HG03135 (cell line): ENCODE data around the gene ALX3.
A peak's percentile ranks its signal among the peaks of the same experiment; 100 is the strongest.
"Not testable (repeated sequence)": the region's sequence is repeated elsewhere in the genome, so short reads cannot be mapped to it uniquely, and the experiment has no call there.

Experiments used
- ATAC-seq: cut with Tn5 transposase; IDR thresholded peaks from one replicate; pipeline ENCODE4 v1.9.1; 2021; ENCODE audit warnings: mild to moderate bottlenecking, moderate library complexity; ENCODE audit not compliant: unreplicated experiment

Gene ALX3

DNA sequence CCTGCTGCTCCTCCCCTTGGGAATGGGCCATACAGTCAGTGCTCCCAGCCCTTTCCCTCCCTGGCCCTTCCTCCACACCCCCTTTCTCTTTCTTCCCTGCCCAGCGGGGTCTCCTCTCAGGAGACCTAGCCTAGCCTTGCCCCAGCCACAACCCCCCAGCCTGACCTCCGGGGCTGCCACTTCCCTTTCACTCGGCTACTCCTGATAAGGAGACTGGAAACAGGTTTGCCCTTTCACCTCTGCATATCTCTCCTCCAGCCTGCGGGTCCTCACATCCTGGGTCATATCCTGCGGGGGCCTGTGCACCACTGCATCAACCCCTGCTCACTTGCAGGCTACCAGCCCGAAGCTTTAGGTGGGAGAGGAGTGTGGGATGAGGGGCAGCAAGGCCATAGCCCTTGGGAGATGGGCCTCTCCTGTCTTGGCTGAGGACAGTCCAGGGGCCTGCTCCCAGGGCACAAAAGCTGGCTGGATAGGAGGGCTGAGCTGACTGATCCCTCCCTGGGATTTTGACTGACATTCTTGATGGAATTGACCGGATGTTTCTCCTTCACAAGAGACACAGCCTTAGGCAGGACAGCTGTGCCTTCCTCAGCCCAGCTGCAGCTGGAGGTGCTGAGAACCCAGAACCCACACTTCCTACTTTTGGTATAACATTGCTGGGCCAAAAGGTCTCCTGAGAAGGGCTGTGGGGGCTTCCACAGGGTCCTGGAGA, 19.2 kb upstream of the ALX3 start:
- ATAC-seq, result no peak

DNA sequence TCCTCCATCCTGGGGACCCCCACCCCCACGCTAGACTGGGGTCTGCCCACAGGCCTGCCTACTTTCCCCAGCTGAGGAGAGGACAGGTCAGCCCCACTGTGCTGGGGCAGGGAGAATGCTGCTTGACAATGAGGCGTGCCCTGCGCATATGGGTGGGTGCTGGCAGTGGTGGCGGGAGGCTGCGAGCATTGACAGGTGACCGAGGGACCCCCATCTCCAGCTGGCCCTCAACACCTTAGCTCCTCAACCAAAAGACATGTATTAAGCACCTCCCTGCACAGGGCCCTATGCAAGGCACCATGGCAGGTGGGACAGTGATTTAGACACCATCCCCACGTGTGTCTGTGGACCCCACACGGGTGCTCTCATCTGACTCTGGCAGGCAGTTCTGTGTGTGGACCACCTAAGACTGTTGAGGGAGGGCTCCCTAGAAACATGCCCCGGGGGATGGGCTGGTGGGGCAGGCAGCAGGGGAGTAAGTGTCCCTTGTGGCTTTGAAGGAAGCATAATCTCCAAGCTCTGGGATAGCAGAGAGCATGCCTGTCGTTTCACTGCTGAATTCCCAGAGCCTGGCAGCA, 18.4 kb upstream of the ALX3 start:
- ATAC-seq, result no peak

DNA sequence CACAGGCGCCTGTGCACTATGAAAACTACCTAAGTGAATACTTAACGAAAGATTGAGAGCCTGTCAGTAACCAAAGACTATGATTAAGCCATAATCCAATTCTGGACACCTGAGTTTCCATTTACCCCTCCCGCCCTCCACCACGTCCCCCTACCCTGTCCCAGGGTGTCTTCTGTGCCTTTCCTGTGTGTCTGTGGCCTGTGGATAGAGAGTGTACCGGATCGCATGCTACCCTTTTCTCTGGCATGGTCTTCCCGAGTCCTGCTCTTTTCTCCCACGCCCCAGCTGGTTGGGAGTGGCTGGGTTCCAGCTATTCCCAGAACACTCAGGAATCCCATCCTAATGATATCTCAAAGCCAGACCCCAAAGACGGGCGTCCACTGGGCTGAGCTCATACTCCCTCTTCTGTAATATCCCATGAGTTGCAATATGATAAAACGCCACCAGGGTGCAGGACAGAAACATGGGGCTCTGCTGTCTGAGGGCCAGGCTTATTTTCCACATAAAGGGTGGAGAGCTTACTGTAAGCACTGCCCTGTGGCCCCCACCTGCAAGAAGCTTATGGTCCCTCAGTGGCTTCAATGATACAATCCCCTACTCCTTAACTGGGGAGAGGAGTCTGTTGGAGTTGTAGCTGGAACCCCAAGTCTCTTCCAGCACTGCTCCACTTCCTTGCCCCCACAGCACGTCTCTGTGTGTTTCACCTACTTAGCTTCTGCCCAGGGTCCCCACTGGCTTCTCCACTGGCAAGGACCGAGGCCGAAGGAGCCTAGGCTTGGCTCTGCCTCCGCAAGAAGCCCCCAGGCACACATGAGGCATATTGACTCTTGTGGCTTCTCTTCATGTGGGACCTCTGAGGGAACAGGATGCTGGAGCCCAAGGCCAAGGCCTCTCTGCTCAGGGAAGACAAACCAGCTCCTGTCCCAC, 17.6 kb upstream of the ALX3 start:
- ATAC-seq, result peak; percentile 55

DNA sequence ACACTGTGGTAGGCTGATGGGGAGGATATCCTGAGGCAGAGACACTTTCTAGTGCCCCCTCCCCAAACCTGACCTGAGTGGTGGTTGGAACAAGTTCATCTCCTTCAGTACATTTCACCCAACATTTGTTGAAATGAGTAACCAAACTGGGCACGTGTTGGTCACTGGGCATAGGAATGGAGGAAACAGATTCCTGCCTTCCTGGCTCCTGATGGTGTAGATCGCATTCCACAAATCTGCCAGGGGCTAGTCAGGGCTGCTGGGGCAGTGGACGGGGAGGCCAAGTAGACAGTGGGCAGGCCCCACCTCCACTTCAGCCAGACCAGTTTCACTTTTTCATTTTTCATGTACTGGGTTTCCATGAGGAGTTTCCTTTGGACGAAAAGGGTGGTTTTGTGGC, 16.5 kb upstream of the ALX3 start:
- ATAC-seq, result no peak

DNA sequence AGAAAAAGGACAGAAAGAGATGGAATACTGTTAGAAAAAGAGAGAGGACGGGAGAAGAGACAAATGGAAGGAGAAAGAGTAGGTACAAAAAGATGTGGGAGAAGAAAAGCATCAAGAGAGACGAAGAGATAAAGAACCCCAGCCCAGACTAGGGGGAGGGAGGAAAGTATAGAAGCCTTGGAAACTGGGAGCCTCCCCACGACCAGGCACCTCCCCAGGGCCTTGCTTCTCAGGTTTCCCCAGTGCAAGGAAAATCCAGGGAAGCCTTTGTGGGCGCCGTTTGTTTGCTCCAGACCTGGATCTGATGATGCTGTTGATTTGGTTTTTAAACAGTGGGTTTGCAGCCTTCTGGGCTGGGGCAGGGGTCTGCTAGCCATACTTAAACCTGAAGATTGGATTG, 15.2 kb upstream of the ALX3 start:
- no peak for ATAC-seq

DNA sequence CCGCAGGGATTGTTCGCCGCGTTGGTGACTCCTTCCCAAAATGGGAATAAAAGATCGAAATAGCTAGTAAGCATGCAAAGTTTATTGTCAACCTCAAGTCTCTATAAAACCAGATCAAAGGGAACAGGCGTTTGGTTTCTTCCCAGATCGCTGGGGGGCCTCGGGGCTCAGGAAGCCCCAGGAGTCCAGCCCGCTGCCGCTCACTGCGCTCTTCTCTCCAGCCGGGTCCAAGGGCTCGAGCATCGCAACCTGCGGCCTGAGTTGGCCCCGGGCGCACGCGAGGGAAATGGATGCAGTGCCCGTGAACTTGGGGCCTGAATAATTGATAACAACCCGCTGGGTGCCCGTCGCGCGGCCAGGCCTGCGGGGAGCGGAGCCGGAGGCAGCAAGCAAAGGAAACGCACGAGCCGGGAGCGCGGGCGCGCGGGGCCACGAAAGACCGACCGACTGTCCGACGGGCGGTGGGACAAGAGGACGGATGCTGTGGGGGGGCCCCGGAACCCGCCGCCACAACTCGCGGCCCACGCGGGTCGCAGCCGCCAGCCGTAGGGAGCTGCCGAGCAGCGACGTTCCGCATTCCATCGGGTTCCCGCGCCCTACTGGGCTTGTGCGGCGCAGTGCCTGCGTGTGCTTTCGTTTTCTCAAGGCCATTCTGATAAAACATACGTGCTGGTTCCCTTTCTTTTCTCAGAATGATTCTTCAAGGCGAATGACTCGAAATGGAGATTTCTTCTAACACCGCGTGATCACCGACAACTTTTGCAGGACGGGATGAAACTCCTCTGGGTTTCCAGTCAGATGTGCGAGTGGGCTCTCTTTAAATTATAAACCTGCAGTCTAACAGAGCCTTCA, 14.0 kb upstream of the ALX3 start:
- no peak for ATAC-seq

DNA sequence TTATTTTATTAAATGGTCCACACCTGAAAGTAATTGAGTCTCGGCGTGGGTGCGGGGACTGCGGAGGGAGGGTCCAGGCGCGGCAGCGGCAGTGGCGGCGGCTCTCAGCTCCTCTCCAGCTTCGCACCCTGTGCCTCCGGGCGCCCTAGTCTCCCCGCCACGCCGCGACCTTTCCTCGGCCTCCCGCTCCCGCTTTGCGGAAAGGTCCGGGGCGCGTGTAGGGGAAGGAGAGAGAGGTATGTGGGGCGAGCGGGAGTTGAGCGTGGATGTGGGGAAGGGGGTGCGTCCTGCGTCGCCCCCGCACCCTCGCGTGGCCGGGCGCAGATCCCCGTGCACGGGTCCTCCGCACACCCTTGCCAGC, 13.4 kb upstream of the ALX3 start:
- ATAC-seq, result no peak

DNA sequence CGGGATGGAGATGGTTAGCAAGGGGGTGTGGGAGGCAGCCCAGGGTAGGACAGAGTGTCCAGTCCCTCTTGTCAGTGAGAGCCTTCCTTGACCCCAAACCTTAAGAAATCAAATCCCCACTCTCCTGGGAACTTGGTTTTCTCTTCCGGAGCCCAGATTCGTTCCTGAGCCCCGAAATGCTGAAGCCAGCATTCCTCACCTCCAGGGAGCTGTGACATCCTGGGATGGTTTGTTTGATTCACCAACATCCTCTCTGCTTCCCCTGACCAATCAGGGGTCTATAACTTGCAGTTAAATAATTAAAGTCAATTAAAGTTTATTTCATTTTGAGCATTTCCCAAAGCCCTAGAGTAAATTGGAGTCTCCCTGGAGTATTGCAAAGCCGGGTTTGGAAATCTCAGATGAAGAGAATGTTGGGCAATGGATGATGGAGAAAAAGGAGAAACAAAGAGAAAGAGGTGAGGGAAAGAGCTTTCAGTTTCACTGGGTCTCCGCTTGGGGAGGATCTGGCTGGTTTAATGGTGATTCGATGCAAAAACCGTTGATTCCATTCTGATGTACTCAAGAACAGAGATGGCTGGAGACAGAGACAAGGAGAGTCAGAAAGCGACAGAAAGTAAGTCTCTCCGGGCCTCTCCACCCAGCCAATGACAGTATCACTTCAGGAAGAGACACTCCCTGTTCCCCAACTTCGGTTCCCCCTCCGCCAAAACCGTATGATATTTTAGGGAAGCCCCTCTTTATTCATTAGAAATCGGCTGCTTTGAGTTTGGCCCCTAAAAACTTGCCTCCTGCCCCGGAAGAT, 12.8 kb upstream of the ALX3 start:
- no peak for ATAC-seq

DNA sequence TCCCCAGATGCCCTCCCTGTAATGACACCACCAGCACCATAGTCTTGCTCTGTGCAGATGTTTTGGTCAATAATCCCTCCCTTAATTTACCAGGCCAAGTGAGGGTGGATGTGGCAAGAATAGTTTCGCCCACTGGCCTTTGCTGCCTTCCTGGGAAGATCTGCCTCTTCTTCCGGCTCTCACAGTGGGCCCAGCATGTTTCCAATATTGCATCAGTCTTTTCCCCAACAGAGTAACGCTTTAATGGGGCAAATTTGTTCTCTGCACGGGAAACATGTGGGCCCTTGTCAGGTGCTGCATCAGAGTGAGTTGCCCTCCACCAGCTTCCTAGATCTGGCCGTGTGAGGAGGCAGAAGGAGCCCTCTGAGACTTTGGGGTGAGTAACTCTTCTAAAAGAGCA, 12.0 kb upstream of the ALX3 start:
- ATAC-seq, result no peak

DNA sequence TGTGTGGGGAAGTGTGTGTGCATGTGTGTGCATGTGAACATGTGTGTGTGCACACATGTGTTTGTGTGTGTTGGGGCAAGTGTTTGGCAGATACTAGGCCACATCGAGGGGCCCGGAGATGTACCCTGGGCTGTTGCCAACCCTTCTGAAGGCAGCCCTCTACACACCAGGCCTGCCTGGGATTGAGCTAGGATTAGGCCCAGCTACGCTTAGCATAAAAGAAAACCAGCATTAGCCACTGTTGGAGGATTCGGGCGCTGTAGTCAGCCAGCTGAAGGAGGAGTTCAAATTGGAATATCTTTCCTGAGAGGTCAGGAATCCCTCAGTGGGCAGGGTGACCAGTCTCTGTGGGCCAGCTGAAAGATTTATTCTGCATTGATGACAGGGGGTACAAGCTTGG, 10.6 kb upstream of the ALX3 start:
- ATAC-seq, result no peak

DNA sequence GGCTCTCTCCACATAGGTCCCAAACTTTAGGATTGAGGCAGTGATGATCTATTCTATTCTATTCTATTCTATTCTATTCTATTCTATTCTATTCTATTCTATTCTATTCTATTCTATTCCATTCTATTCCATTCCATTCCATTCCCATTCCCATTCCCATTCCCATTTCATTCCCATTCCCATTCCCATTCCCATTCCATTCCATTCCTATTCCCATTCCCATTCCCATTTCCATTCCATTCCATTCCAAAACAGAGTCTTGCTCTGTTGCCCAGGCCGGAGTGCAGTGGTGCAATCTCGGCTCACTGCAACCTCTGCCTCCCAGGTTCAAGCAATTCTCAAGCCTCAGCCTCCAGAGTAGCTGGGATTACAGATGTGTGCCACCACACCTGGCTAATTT, 9.5 kb upstream of the ALX3 start:
- not testable (repeated sequence) for ATAC-seq

DNA sequence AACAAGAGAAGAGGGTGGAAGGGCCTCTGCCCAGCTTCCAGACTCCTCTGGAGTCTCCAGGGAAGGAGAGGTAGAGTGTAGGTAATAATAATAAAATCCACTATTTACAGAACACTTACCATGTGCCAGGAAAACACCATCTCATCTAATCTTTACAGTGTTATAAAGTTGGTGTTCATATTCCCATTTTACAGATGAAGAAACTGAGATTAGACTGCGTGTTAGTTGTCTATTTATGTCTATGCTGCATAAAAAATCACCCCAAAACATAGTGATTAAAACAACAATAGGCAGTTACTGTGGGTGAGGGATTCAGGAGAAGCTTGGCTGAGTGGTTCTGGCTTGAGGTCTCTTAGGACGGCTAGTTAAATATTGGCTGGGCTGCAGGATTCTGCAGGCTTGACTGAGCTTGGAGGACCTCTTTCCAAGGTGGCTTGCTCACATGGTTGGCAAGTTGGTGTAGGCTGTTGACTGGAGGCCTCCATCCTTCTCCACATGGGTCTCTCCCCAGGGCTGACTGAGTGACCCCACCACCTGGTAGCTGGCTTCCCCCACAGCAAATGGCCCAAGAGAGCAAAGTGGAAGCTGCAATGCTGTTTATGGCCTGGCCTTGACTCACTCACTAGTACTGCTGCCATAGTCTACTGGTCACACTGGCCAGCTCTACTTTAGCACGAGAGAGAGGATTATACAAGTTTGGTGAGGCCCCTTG, 6.5 kb upstream of the ALX3 start:
- no peak for ATAC-seq

DNA sequence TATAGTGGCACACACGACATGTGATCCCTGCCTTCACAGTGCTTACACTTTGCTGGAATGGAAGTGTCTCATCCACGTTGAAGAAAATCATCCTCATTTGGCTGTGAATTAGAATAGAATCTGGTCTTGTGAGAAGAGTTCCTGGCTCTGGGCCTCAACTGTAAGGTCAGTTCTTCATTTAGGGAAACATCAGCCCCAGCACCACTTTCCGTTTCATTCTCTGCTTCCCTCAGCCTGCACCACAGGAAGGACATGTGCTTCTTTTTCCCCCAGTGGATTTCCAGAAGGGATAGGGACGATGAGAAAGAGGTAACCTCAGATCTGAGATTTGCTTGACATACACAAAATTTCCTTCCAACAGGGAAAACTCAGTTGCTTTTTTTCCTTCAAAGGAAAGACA, 3.7 kb upstream of the ALX3 start:
- no peak for ATAC-seq

DNA sequence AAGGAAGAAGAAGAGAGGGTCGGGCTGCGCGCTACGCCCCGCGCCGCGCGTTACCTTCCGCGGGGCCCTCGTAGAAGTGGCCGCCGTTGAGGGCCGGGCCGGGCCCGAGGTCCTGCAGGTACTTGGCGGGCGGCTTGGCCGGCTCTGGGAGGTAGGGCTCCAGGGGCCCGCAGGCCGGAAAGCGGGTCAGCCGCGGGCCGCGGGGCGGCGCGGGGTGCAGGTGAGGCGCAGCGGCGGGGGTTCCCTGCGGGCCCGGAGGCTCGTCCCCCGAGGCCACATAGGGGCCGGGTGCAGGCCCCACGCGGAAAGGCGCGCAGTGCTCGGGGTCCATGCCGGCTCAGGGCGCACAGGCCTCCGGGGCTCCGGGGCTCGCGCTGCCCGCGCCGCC, 196 bp downstream of the ALX3 start:
- ATAC-seq, result no peak

DNA sequence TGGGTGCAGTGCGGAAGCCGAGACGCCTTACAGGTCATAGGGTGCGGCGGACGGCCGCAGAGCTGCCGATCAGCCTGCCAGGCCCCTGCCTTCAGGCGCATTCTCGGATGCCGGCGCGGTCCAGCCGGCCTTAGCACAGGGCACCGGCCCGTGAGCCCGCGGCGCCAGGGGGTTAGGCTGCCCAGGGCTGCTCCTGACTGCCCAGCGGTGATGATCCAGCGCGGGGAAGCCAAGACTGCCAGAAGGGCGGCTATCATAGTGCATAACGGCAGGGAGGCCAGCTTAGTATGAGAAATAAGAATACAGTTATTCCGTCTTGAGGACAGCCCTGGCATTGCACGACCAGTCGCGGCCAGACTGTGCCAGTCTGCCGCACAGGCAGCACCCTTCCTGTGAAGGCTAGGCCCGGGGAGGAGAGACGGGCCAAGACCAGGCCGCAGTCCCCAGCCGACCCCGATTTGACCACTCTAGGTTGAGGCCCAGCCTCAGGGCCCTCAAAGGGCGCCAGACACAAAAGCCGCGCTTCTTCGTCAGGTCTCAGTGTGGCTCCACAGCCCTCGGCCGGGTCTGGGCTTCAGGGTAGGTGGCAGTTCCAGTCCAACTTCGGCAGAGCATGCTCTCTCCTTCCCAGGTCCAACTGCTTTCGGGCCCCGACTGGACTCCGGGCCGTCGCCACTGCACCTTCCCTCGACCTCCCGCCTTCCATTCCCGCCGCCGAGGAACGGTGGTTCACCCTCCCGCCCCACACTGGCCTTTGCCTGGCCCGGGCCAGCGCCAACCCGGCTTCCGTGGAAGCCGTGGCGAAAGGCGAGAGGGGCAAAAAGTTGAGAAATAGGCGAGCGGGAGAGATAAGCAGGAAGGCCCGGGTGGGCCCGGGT, 829 bp downstream of the ALX3 start:
- no peak for ATAC-seq

DNA sequence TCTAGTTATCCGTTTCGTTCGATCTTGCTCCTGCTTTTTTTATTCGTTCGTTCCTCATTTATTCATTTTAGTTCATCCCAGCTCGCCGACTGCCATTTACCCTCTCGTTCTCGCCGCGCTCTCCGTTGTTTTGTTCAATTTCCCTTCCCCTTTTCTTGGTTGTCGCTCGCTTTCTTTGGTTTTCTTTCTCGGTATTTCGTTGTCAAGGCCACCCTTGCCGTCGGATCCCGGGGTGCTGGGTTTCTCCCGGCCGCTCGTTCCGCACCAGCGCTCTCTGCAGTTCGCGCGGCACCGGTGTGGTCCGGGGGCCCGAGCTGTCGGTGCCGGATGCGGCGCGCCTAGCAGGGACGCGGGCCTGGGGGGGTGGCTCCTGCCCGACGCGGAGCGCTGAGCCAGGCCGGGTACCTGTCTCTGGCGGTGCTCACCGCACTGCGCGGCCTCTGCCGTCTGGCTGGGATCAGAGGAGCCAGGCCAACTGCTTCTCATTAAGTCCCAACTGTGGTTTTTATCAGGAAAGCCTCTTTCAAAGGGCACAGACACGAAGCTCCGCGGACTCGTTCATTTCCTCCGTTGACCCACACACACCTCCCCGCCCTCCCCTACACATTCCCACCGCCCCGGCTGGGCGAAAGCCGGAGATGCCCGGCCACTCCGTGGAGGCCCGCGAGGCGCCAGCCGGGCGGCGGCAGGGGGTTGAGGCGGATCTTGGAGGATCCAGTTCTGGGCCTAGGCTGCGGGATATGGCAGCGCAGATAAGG, 1.6 kb downstream of the ALX3 start:
- ATAC-seq, result no peak

DNA sequence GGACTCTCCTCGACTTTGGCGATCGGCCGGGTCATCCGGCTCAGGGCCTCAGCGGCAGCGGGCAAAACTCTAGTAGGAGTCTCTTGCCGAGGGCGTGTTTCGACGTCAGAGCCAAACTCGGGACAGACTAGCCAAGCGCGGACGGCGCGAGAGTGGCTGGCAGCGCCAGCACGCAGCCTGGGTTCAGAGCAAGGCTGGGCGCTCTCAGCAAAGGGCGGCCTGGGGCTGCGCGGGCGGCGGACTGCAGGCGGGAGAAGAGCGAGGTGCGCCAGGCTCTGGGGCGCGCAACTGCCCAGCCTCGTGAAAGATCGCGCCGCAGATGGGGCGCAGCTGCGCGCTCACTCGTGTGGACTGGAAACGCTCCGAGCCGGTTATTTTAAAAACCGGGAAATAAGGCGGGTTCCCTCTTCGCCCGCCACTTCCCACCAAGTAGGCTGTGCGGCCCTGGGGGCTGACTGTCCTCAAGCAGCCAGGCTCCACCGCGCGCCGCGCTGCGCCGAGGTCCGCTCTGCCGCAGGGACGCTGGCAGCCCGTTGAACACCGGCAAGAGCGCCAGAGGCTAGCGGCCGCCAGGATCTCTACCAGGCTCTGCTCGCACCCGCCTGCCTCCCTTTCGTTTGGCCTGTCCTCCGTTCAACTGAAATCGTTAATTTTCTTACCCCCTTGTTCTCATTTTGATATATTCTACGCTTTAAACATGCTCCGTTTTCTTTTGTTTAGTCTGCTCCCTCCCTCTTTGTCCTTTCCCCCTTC, 2.4 kb downstream of the ALX3 start:
- no peak for ATAC-seq
